HG03520 (cell line): ENCODE data around the gene PRSS56.

Experiments
- ATAC-seq: cut with Tn5 transposase; IDR thresholded peaks from one replicate; pipeline ENCODE4 v1.9.1; 2021; ENCODE audit warnings: mild to moderate bottlenecking, moderate library complexity; ENCODE audit not compliant: unreplicated experiment

Gene PRSS56

DNA sequence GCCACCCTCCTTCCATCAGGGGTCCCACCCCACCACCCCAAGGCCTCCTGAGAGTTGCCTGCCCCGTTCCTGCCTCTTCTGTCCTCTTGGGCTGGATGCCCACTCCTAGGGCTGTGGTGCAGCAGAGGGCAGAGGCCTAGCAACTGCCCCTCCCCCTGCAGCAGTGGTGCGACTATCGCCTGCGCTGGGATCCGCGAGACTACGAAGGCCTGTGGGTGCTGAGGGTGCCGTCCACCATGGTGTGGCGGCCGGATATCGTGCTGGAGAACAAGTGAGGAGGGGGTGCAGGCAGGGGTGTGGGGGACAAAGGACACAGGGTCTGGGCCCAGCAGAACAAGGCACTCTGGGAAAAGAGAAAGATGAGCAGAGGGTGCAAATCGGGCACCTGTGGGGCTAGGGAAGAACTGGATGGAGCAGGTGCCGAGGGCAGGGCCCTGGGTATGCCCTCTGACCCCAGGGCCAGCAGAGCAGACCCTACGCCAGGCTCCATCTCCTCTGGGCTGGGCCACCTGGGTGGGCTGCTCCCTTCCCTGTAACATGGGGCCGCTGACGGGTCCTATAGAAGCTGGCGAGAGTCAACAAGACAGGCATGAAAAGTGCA lies 20.4 kb downstream of the PRSS56 start:
- no peak for ATAC-seq

GRCh38 chr2:232541195-232541960 lies 21.2 kb downstream of the PRSS56 start:
- ATAC-seq, result no peak

- ATAC-seq, result no peak
Measured at GRCh38 chr2:232541961-232542714, 21.9 kb downstream of the PRSS56 start.

DNA sequence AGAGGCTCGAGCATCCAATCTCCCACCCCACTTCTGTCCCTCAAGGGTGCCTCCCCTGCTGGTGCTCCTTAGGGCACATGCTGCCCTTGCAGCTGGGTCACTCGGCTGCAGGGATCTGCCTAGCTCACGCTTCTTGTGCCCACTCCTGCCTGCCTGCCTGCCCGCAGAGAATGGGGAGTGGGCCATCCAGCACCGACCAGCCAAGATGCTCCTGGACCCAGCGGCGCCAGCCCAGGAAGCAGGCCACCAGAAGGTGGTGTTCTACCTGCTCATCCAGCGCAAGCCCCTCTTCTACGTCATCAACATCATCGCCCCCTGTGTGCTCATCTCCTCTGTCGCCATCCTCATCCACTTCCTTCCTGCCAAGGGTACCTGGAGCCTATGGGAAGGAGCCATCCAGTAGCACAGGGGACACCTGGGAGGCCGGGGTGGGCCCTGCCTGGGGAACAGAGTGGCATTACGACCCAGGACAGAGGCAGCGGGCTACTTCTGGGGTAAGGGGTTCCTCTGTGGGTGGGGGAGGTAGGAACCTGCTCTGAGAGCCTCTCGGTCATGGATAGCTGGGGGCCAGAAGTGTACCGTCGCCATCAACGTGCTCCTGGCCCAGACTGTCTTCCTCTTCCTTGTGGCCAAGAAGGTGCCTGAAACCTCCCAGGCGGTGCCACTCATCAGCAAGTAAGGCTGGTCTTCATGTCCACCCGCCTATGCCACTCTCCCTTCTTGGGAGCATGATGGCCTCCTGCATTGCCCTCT lies 22.7 kb downstream of the PRSS56 start:
- no peak for ATAC-seq

DNA sequence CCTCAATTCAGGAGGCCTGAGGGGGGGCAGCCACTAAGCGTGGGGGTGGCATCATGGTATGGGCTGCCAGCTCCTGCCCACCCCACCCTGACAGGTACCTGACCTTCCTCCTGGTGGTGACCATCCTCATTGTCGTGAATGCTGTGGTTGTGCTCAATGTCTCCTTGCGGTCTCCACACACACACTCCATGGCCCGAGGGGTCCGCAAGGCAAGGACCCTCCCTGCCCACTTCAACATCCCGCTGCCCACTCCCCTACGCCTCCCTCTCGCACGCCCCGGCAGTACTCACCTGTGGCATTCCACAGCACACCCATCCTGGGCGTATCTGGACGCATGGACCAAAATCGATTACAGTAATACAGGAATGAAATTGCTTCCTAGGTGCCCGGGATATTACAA lies 23.3 kb downstream of the PRSS56 start:
- no peak for ATAC-seq

DNA sequence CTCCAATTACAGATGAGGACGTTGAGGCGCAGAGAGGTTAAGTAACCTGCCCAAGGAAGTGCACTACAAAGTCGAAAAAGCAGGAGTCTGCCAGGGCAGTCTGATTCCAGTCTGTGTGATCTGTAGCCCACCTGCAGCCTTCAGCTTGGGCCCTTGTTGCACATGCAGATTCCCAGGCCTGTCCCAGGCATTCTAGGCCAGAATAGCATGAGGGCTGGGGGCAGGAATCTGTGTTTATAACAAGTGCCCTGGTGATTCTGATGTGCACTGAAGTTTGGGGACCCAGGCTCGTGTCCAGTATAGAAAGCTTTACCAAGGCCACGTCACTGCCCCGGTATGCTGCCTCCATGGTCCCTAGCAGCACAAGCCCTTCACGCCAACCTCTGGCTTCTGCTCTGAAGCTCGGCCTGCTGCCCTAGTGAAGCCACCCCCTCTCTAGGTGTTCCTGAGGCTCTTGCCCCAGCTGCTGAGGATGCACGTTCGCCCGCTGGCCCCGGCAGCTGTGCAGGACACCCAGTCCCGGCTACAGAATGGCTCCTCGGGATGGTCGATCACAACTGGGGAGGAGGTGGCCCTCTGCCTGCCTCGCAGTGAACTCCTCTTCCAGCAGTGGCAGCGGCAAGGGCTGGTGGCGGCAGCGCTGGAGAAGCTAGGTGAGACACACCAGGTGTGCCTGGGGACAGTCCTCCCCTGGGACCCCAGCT lies 23.9 kb downstream of the PRSS56 start:
- no peak for ATAC-seq

GRCh38 chr2:232544674-232545073 lies 24.5 kb downstream of the PRSS56 start:
- ATAC-seq, result no peak

GRCh38 chr2:232545511-232546375 lies 25.6 kb downstream of the PRSS56 start:
- no peak for ATAC-seq

DNA sequence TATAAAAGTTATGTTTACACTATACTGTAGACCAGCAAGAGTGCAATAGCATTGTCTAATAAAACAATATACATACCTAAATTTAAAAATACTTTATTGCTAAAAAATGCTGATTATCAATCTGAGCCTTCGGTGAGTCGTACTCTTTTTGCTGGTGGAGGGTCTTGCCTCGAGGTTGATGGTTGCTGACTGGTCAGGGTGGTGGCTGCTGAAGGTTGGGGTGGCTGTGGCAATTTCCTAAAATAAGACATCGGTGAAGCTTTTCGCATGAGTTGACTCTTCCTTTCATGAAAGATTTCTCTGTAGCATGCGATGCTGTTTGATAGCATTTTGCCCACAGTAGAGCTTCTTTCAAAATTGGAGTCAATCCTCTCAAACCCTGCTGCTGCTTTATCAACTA lies 27.8 kb downstream of the PRSS56 start:
- no peak for ATAC-seq

GRCh38 chr2:232549655-232550353 lies 29.6 kb downstream of the PRSS56 start:
- peak; percentile 5 for ATAC-seq

DNA sequence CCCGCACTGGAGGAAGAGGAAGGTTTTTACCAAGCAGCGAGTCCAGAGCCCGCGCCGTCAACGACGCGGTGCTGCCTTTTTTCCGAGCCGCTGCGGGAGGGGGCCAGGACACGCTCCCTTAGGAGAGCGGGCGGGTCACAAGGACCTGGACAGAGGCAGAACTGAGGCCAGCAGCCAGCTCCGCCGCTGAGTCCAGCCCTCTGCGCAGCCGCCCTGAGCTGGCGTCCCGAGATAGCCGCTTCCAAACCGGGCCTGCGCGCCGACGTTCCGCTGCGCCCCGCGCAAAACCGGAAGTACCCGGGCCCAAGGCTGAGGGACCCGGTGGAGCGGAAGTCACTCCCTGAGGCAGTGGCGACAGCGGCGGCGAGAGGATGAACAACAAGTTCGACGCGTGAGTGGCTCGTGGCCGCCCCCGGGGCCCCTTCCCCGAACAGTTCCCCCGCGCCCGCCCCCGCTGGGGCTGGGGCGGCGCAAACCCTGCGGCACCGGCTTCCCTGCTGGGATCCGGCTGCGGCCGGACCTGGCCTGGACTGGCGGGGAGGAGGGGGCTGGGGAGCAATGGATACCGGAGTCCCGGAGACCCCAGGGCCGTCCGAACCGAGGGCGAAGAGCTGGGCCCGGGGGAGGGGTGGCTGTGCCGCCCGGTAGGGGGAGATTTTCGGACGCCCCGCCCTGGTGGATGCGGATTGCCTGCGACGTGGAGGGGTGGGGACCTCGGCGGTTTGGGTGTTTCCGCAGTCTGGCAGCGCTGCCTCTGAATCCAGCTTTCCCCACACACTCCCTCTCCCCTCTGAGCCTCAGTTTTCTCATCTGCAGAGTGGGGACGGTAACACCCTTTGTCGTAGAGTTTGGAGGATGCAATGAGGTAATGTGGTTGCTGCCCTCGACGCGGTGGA lies 30.4 kb downstream of the PRSS56 start, which contains the start of the genes EIF4E2 and TIGD1:
Gene EIF4E2, plus strand, starts transcription at position 336 of the 896 bp plus-strand sequence. Its CDS starts 36 bp downstream, at position 372.
Gene TIGD1, minus strand, starts transcription at position 204 of the 896 bp plus-strand sequence. CDS start 675 bp downstream, outside the sequence.
- peak; percentile 93 for ATAC-seq

DNA sequence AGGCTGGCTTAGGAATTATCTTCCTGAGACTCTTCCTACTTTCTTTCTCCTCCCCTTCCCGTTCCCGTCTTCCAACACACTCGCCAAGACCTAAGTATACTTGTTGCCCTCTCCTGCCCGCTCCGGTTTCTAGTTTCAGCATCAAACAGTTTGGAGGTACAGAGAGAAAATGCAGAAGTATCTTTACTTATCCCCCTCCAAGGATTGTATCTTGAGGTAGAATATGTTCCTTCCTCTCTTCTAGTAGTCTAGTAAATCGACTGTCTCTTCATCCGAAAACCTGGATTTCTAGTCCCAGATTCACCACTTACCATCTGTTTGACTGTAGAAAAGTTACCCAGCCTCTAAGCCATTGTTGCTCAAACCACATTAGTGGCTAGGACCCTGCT lies 31.1 kb downstream of the PRSS56 start:
- no peak for ATAC-seq

- no peak for ATAC-seq
Measured at GRCh38 chr2:232551776-232552175, 31.6 kb downstream of the PRSS56 start.

DNA sequence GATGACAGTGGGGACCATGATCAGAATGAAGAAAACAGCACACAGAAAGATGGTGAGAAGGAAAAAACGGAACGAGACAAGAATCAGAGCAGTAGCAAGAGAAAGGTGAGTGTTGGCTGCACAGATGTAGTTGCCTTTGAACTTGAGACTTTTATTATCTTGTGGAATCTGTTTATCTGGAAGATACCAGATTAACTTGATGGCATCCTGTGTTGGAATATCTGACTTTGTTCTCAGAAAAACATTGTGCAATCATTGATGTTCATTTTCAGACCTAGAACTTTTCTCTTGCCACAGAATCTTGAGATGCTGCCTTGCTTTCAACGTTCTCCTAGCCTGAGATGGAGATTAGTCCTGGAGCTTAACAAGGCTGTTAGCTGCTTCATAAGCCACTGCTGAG lies 36.2 kb downstream of the PRSS56 start:
- no peak for ATAC-seq

GRCh38 chr2:232562515-232563151 lies 42.4 kb downstream of the PRSS56 start:
- no peak for ATAC-seq

- ATAC-seq, result no peak
Measured at GRCh38 chr2:232563580-232563979, 43.4 kb downstream of the PRSS56 start.

GRCh38 chr2:232567721-232568120 lies 47.5 kb downstream of the PRSS56 start:
- ATAC-seq, result no peak
